Measurements from ENCODE around the gene RMND5A. TPM values are rescaled to one million over a fixed set of nuclear protein-coding genes. Genes with fewer than 3 reads are reported as not detected.

RMND5A gene
- total RNA-seq, 2 donors from 2014 or later: 63.7 to 72.6 TPM

GRCh38 chr2:86788881-86789686, 69.0 kb downstream of the RMND5A start:
- no peak for DNase-seq
- H3K27ac ChIP-seq: no peak overlapping the region
- intact Hi-C loops (cut with DNase I): no loop called here
- H3K36me3 ChIP-seq: no peaks in the 10 kb centered on the region
- no peak overlapping the region for H3K4me3 ChIP-seq
- H3K27me3 ChIP-seq: peaks cover 50% of the 10 kb centered on the region
- no peaks in the 10 kb centered on the region for H3K9me3 ChIP-seq
- H3K4me1 ChIP-seq: no peaks in the 10 kb centered on the region
- no peak overlapping the region for H3K9ac ChIP-seq (ENCODE audit: low read depth in 2 of 2, low read length in 2 of 2)
- TF ChIP-seq CTCF (IDR thresholded peaks at IDR 0.05): no peak

GRCh38 chr2:86789687-86790133, 69.6 kb downstream of the RMND5A start:
- Histone ChIP-seq H3K27me3 (peaks cover 50% of the 10 kb centered on the region), H3K9me3 (no peaks in the 10 kb centered on the region), H3K4me1 (no peaks in the 10 kb centered on the region), H3K27ac (no peak overlapping the region), H3K36me3 (no peaks in the 10 kb centered on the region), H3K4me3 (no peak overlapping the region), H3K9ac (ENCODE audit: low read depth in 2 of 2, low read length in 2 of 2) (no peak overlapping the region)
- DNase-seq: no peak
- intact Hi-C loops (cut with DNase I): no loop called here
- no peak for TF ChIP-seq CTCF (IDR thresholded peaks at IDR 0.05)

GRCh38 chr2:86790134-86790675, 70.1 kb downstream of the RMND5A start:
- Histone ChIP-seq H3K36me3 (no peaks in the 10 kb centered on the region), H3K4me3 (peak overlapping the region; percentile 19), H3K9me3 (no peaks in the 10 kb centered on the region), H3K27me3 (peaks cover 50% of the 10 kb centered on the region), H3K27ac (no peak overlapping the region), H3K9ac (ENCODE audit: low read depth in 2 of 2, low read length in 2 of 2) (peak overlapping the region in 1 of 2 donors; percentile 24), H3K4me1 (no peaks in the 10 kb centered on the region)
- intact Hi-C loops (cut with DNase I): no loop called here
- no peak for TF ChIP-seq CTCF (IDR thresholded peaks at IDR 0.05)
- no peak for DNase-seq

GRCh38 chr2:86790676-86791572, 70.8 kb downstream of the RMND5A start, which contains the start of gene CD8A:
Gene CD8A, minus strand, starts transcription at chr2:86790913. Its CDS starts 88 bp downstream, at chr2:86790825.
- no peaks in the 10 kb centered on the region for H3K36me3 ChIP-seq
- H3K9me3 ChIP-seq: no peaks in the 10 kb centered on the region
- no peak for TF ChIP-seq CTCF (IDR thresholded peaks at IDR 0.05)
- H3K9ac ChIP-seq (ENCODE audit: low read depth in 2 of 2, low read length in 2 of 2): peak within 1 kb of the TSS in 1 of 2 donors; percentile 35
- peaks cover 50% of the 10 kb centered on the region for H3K27me3 ChIP-seq
- H3K4me3 ChIP-seq: peak within 1 kb of the TSS; percentile 19
- DNase-seq: no peak
- H3K27ac ChIP-seq: no peak within 1 kb of the TSS
- intact Hi-C loops (cut with DNase I): no loop called here
- H3K4me1 ChIP-seq: no peaks in the 10 kb centered on the region

GRCh38 chr2:86791573-86791972, 71.5 kb downstream of the RMND5A start:
- Histone ChIP-seq H3K4me3 (no peak overlapping the region), H3K9ac (ENCODE audit: low read depth in 2 of 2, low read length in 2 of 2) (no peak overlapping the region), H3K27me3 (peaks cover 50% of the 10 kb centered on the region), H3K36me3 (no peaks in the 10 kb centered on the region), H3K4me1 (no peaks in the 10 kb centered on the region), H3K27ac (no peak overlapping the region), H3K9me3 (no peaks in the 10 kb centered on the region)
- intact Hi-C loops (cut with DNase I): no loop called here
- DNase-seq: no peak
- TF ChIP-seq CTCF (IDR thresholded peaks at IDR 0.05): no peak
